Activated CD4-positive, alpha-beta T cell treated with anti-CD3 and anti-CD28 coated beads, Interleukin-2, amount 50 U/mL, for 24 hours (primary cell): ENCODE results near the gene ANO2.

Experiments
- DNase-seq, 2 donors: peaks; one replicate each; pipeline ENCODE4 v3.0.0-alpha.2; 2020; ENCODE audit warnings: low read depth in 1 of 2, low spot score in 1 of 2

ANO2 gene

DNA sequence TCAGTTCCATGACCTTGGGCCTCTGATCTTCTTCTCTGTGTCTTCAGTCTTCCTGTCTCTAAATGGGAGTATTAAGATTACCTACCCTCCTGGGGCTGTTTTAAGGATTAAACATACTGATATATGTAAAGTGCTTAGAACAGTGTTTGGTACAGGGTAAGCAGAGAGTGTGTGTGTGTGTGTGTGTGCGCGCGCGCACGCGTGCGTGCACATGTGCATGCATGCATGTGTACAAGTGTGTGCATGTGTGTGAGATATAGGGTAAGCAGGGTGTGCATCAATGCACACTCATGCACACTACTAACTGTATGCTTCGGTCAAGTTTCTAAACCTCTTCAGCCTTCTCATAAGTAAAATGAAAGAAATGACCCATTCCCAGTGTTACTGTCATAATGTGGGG lies 316.6 kb downstream of the ANO2 start:
- no peak for DNase-seq

DNA sequence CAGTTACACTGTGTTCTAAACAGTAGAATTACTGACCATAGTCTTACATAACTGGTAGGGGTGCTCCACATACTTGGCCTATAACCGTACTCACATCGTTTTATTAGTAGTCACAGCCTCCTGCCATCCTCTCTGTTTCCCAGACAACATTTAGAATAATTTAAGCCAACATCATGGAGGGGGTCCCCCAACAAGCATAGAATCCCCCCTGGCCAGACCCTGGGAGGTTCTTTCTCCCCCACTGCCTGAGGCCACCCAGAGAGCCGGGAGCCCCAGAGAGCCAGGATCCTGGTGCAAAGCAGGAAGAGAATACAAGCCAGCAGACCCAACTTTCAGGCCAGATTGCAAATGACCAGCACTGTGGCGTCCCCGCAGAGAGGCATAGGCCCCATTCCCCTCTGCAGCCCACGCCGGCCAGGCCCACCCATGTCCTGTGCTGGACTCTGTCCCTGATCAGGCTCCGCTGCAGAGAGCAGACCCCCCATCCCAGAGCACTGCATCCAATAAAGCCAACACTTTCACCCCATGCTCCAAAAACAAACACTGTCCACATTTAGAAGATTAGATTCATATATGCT lies 317.9 kb downstream of the ANO2 start:
- DNase-seq = no peak

DNA sequence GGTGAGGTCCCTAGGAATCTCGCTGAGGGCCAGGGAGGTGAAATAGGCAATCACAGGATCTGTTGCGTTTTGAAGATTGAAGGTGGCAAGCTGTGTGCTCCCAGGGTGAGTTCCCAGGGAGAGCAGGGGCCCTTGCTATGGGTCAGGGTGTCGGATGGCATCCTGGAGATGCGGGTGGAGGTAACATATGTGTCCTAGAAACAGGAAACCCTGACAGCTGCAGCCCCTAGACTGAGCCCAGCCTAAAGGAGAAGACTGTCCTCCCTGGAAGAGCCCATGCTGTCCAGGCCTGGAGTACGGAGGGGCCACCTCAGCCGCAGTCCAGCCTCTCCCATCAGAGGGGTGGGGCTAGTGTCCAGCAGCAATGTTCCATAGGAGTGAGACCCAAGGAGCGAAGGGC lies 318.9 kb downstream of the ANO2 start:
- no peak for DNase-seq

DNA sequence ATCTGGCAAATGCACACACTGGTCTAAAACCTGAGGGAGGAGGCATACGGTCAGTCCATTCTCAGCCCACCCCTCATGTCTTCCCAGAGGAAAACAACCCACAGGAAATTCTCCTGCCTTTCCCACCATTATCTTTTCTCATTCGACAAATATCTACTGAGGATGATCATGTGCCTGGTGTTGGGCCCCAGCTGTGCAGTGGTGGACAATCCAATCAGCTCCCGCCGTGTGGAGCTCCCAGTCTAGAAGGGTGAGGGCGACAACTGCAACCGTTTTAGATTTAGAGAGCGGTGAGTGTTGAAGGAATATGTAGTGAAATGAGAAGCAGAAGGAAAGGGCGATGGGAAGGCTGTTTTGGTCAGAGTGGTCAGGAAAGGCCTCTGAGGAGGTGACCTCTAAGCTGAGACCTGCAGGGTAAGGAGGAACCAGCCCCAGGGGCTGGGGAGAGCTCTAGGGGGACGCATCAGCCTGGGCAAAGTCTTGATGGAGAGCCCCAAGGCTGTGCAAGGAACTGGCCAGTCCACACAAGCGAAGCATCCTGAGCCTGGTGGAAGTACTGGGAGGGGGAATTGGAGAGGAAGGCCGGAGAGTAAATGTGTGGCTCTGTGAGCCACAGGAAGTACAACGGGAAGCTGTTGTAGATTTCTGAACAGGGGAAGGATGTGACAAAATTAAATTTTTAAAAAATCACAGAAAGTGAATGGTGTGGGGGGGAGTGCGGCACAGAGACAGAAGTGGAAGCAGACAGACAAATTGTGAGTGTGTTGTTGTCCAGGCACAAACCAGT lies 320.4 kb downstream of the ANO2 start:
- DNase-seq = no peak

DNA sequence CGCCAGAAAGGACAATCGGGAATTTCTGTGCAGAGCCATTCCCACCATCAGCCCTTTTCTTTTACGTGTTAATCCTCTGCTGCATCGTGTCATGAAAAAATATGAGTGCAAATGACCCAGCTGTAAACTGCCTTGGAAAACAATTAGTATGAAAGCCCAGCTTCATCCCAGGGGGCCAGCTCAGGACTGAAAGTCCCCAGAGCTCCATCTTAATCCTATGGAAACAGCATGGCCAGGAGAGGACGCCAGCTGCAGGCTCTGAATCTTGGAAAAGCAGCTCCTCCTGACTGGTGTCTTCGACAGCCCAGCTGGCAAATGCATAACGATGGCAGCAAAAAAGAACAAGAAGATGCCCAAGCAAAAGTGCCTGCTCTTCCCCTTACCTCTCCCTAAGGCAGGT lies 321.6 kb downstream of the ANO2 start:
- no peak for DNase-seq

DNA sequence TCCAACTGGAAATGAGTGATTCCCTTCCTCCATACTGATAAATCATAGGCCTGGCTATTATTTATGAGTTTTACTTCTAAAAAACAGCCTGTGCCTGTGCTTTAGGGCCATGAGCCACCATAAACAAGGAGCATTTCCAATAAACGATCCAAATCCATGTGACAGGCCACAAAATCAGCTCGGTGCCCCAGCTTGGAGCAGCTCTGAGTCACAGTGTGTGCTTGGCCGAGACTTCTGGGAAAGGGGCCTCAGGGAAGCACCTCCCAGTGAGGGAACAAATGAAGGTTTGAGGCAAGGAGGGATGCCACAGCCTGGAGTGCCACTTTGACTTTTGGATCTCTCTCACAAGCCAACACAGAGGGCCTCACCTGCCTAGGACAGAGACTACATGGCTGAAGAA lies 322.8 kb downstream of the ANO2 start:
- no peak for DNase-seq

DNA sequence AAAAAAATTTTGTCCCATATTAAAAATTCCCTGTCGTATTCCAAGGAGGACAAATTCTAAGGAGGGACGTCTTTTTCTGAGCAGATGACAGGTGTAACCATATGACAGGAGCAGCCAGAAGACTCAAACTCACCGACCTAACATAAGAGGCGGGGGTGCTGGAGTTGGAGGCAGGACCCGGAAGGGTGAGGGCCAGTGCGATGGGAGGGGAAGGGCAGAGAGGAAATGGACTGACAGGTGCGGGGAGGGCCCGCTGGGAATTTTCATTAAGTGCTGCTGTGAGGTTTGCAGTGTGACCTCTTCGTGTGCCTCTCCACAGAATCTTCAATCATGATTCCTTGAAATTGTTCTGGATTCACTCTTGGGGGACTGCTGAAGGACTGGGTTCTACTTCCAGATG lies 323.7 kb downstream of the ANO2 start:
- no peak for DNase-seq

DNA sequence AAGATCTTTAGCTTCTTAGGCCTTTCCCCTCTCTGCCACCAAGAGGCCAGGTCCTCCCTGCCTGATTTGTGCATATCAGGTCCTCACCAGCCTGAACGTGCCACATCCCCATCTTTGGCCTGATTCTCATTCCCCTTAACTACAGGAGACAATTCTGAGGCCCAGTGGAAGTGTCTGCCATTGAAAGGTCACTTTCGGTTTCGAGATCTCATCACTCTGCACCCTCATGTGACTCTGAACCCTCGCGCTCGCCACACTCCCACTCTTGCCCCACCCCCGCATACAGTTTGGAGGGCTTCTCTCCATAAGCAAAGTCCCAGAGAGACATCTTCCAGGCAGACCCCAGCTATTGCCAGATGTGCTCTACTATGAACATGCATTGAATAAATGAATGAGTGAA lies 324.2 kb downstream of the ANO2 start:
- no peak for DNase-seq

DNA sequence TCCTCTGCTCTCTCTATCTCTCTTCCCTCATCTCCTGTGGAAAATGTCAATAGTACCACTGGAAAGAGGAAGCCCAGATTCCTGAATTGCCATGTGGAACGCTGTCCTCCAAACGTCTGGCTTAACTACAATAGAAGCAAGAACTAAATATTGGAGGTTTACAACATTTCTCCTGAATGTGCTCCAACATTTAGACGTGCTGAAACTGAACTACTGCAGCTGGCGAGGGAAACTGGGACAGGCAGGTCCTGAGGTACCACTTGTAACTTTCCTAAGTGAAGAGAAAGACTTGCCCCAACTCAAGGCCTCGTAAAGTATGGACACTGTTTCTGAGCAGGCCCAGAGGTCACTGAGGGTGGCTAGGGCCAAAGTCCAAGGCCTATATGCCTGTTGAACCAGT lies 325.4 kb downstream of the ANO2 start:
- DNase-seq = no peak

DNA sequence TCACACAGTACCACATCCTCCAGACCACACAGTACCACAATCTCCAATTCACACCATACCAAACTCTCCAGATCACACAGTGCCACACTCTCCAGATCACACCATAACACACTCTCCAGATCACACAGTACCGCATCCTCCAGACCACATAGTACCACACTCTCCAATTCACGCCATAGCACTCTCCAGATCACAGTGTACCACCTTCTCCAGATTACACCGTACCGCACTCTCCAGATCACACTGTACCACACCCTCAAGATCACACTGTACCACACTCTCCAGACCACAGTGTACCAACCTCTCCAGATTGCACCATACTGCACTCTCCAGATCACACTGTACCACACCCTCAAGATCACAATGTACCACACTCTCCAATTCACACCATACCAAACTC lies 328.2 kb downstream of the ANO2 start:
- no peak for DNase-seq

DNA sequence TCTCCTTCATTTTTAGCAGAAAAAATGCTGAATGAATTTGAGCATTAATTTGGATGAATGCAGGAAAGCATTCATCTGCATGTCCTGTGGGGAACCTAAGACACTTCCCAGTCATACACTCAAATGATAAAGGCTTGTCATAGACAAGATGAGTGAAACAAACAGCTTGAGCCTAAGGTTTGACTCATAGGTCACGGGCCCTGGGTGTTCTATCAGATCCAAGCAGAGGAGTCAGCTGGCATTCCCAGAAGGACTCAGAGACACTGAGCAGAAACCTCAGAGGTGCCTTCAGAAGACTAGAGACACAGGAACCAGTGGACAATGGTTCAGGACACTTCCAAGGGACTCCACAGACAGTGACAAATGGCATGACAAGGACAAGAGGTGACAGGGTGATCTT lies 329.3 kb downstream of the ANO2 start:
- DNase-seq = no peak

DNA sequence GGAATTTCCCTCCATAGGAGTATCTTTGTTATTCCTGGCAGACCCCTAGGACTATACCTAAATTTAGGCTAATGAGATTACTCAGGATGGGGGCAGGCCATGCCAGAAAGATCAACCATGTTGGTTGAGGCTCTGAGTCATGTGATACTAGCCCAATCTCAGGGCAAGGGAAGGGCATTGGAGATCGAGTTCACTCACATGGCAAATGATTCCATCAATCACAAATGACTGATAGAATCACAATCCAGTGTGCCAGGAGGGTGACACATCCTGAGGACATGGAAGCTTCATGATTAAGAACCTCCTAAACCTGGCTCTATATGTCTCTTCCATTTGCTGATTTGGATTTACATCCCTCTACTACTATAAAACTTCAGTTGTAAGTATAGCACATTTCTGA lies 330.8 kb downstream of the ANO2 start:
- no peak for DNase-seq

DNA sequence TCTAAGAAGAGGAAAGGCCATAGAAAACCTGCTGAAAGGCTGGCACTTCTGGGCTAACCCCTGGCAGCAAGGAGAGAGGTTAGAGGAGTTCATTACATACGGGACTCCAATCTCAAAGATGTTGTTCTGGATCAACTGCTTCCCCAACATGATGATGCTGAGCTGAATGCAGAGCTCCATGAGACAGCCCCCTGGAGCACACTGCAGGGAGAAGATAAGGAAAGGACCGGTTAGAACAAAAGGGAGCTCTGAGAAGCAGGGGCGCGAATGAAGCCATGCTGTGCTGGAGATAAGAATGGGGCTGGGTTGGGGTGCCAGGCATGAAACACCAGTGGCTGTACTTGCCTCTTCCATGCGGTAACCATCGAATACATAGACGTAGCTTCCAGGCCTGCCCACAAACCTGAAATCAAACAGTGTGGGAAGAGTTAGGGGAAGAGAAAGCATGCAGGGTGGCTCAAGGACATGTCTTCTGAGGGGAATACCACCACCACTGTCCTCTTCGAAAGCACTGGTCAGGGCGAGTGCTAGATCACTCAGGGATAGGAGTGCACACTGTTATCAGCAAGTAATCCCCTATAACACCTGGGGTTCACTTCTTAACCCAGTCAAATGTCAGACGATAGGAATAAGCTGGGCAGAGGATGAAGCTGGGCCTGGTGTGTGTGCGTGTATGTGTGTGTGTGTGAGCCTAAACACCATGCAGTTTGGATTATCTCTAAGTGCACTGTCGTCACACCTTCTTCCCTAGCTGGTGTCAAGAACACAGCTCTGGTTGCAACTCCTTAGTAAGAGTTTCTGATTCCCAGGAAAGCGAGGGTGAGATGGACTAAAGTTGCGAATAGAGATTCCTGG lies 332.3 kb downstream of the ANO2 start:
- DNase-seq = no peak

DNA sequence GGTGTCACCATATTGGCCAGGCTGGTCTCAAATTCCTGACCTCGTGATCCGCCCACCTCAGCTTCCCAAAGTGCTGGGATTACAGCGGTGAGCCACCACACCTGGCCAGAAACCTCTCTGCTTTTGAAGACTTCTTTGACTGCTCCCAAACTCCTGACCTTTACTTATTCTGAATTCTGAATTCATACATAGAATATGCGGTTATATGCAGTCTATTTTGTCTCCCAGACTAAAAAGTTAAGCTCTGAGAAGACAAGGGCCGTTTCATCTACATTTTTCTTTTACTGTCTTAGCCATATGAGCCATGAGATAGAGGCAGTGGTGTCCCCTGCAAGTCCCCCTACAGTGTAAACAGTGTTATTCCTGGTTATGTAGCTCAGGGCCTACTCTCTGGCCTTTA lies 333.9 kb downstream of the ANO2 start:
- DNase-seq = no peak

DNA sequence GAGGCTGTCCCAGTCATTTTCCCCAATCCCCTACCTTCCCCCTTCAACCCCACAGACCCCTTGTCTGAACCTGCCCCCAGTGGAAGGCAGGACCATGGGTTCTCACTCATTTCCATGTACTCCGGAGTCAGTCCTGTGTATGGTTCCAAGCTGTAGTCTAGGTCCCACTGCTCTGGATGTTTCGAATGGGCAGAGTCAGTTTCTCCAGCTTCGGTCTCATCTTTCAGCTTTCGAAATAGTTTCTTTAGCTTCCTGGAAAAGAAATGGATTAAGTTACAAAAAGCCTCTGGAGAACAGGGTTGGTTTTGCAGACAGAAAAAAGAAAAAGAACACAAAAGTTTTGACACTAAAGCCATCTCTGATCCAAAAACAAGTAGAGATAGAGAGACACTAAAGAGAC lies 345.7 kb downstream of the ANO2 start:
- DNase-seq = no peak

DNA sequence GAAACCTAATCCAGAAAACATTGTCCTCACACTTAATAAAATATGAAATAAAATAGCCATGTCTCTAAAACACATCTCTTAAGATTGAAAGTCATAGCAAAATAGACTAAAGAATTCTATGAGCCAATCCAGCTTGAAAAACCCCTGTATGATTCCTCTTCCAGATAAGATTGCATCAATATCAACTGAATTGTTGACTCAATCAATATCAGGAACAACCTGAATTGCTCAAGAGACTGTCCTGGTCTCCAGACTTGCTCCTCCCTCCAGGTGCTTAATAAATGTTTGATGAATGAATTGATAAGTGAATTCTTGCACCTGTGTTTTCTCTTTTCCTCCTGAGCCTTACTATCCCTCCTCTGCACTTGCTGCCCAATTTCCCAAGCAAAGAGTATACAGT lies 351.1 kb downstream of the ANO2 start:
- DNase-seq = no peak

DNA sequence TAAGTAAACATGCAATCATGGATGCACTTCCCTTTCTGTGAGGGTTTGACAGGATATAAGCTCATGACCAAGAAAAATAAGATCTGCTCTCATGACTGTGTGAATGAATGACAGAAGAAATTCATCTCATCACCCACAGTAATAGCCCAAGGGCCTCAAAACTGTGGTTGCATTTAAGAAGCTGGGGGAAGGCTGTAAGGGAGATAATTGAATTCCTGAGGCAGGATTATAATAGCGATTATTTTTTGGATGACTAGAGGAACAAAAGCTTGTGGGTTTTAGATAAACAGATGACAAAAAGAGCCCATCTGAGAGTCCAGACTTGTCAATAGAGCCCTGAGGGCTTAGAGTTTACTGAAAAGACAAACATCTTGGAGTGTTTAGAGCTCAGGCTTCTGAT lies 352.0 kb downstream of the ANO2 start:
- no peak for DNase-seq

DNA sequence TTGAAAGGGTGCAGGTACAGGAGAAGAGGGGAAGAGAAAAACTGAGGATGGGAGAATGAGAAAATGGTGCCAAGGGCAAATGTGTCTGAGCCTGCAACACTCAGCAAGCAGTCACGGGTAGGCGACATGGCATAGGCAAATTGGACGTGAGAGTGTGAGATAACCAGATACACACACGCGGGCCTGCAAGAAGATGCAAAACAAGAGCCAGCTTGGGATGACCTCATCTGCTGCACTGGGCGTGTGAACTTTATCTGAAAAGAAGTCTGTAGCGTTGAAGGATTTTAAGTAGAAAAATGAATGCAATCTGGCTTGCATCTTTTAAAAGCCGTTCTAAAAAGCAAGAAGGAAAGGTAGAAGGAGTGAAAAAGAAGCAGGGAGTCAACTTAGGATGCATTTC lies 352.7 kb downstream of the ANO2 start:
- DNase-seq = no peak

DNA sequence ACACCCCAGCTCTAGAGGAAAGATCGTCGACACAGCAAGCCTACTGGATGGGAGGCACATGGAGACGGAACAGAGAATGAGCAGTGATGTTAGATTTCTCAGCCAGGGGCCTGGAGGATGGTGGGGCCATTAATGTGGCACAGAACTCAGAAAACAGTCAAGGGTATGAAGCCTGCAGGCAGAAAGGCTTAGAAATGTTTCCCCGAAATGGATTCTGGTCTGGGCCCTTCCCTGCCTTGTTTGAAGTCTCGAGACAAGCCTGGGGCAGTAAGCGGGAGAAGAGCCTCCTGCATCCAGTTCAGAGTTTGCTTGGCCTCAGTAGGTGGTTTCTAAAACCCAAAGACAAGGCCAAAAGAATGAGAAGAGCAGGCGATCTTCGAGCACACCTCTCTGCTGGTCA lies 354.7 kb downstream of the ANO2 start:
- no peak for DNase-seq

DNA sequence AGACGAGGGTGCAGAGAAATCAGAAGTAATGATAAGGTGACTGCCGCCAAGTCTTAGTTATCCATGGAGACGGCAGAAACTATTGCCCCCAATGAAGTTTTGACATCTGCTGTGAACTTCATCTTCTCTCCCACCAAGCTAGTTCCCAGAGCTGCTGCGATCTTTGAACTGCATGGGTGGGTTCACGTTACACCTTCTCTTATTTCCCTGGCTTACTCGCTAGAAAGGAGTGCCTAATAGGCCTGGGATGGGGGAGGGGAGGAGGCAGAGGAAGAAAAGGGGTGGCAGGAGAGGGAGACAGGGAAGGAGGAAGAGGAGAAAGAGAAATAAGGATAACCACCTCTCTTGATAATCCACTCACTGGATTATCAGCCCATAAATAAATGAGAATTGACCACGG lies 356.0 kb downstream of the ANO2 start:
- DNase-seq = no peak

DNA sequence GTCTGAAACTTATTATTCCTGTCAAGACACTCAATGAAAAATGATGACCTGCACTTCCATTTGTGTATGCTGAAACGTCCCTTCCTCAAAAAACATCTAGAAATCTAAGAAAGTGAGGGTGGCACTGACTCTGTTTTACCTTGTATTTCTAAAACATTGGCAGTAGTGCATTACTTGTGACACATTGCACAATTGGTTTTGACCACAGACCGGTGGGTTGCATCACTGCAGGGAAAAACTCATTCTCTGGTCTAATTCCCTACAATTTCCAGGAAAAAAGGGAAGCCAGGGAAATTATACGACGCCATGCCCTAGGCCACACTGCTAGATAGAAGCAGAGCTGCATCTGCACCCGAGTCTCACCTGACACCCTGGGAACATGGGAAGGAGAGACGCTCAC lies 356.5 kb downstream of the ANO2 start:
- no peak for DNase-seq

DNA sequence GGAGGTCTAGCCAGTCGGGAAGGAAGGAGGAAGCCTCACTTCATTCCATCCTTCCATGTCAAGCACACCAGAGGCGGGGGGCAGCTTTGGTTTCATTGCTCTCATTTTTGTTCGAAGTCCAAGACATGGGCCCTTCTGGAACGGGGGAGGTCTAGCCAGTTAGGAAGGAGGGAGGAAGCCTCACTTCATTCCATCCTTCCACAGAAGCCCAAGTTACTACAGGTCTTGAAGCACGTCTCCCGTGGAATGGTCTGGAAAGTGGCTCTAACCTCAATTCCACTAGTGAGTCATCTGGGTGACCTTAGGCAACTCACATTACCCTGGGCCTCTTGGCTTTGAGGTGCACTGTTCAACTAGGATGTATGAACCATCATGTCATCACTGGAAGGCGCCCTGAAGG lies 356.9 kb downstream of the ANO2 start:
- DNase-seq = no peak
